Adipocyte (in vitro differentiated cells): ENCODE data around the gene KLC3.

Experiments used
- DNase-seq: peaks from one replicate; pipeline ENCODE4 v3.0.0-alpha.2; 2015; ENCODE audit warnings: low read depth
- H3K27me3 ChIP-seq: replicated peaks from 2 replicates; pipeline ENCODE4 v1.7.0; 2013; ENCODE audit warnings: mild to moderate bottlenecking, low read length, moderate library complexity; ENCODE audit not compliant: control insufficient read depth, insufficient read depth
- H3K36me3 ChIP-seq: 2 replicates; pipeline ENCODE4 v1.7.0; 2013; ENCODE audit warnings: low read length, mild to moderate bottlenecking, moderate library complexity; ENCODE audit not compliant: control insufficient read depth, insufficient read depth, severe bottlenecking
- H3K4me1 ChIP-seq: 2 replicates; pipeline ENCODE4 v1.7.0; 2013; ENCODE audit warnings: mild to moderate bottlenecking, low read length, moderate library complexity; ENCODE audit not compliant: control insufficient read depth, insufficient read depth
- H3K4me3 ChIP-seq: 2 replicates; pipeline ENCODE4 v1.7.0; 2013; ENCODE audit warnings: mild to moderate bottlenecking, low read length, moderate library complexity
- H3K9ac ChIP-seq: 2 replicates; pipeline ENCODE4 v1.7.0; 2013; ENCODE audit warnings: mild to moderate bottlenecking, low read length, moderate library complexity
- H3K9me3 ChIP-seq: 2 replicates; pipeline ENCODE4 v1.7.0; 2013; ENCODE audit warnings: mild to moderate bottlenecking, low read length, moderate library complexity; ENCODE audit not compliant: control insufficient read depth

The KLC3 gene

DNA sequence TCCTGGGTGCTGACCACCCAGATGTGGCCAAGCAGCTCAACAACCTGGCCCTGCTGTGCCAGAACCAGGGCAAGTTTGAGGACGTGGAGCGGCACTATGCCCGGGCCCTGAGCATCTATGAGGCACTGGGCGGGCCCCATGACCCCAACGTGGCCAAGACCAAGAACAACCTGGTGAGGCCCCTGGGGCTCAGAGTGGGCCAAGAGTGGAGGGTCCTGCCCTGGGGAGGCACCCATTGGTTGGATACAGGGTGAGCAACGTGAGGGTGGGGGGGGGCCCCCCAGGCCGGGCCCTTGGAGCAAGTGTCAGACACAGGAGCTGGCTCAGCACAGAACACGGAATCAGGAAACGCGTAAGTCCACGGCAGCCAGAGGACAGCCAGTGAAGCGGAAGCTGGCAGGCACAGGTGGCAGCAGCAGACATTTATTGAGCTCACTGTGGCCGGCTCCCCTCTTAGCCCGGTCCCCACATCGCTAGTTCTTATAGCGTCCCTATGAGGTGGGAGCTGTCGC lies 8.9 kb downstream of the KLC3 start:
- Histone ChIP-seq H3K4me1 (no peaks in the 10 kb centered on the region), H3K4me3 (no peak overlapping the region), H3K9ac (no peak overlapping the region), H3K36me3 (peaks cover 26% of the 10 kb centered on the region), H3K27me3 (peaks cover 9% of the 10 kb centered on the region), H3K9me3 (no peaks in the 10 kb centered on the region)
- DNase-seq, result no peak

DNA sequence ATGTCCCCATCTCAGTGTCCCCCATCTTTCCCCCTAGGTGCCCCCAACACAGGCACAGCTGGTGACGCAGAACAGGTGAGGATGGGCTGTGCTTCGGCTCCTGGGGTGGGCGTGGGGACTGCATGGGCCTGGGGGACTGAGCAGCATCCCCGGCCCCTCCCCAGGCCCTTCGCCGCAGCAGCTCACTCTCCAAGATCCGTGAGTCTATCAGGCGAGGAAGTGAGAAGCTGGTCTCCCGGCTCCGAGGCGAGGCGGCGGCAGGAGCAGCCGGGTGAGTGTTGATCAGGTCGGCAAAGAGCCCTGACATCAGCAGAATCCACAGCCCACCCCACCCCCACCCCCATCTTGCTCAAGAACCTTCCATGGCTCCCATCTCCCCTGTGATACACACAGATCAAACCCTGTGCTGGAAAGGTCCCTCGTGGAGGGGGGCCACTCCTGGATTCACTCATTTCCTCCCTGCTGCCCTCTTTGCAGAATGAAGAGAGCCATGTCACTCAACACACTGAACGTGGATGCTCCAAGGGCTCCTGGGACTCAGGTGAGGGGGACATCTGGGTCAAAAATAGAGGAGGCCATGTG lies 10.0 kb downstream of the KLC3 start:
- H3K4me3 ChIP-seq, result no peak overlapping the region
- no peaks in the 10 kb centered on the region for H3K9me3 ChIP-seq
- H3K4me1 ChIP-seq, result no peaks in the 10 kb centered on the region
- H3K27me3 ChIP-seq, result peaks cover 6% of the 10 kb centered on the region
- peaks cover 35% of the 10 kb centered on the region for H3K36me3 ChIP-seq
- no peak overlapping the region for H3K9ac ChIP-seq
- no peak for DNase-seq

DNA sequence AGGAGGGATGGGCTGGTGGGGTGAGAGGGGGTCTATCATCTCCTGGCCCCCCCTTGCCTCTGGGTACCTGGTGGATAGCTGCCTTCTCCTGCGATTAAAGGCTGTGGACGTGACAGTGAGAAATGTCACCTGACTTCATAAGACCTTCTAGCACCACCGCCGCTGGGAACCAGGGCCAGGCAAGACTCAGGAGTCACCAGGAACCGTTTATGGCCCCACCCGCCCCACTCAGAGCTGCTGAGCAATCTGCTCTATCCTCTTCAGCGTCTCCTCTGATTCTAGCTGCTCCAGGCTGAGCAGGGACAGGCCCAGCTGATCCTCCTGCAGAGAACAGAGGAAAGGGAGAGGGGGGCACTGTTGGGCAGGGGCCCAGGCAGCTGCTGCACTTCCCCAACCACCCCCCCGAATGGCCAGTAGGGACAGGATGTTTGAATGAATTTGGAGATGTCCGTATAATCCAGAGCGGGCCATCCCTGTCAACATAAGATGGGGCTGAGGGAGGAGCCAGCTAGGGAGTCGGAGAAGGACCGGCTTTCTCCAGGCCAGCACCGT lies 10.9 kb downstream of the KLC3 start:
- peaks cover 6% of the 10 kb centered on the region for H3K27me3 ChIP-seq
- no peak for DNase-seq

DNA sequence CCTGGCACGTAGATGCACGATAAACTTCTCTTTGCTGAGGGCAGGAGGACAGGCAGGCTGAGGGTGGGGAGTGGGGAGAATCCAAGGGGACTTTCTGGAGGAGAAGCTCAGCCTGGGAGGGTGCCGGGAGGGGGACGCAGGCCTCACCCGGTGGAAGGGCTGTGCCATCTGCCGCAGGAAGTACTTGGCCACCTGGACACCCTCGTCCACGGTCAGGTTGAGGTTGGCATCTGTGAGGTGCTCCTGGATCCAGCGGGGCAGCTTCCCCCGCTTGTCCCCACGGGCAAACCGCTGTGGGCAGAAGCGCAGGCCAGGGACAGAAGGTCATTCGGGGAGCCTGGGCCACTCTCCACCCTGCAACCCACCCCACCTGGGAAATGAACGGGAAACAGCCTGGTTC lies 11.5 kb downstream of the KLC3 start:
- no peaks in the 10 kb centered on the region for H3K4me1 ChIP-seq
- H3K9me3 ChIP-seq, result no peaks in the 10 kb centered on the region
- peaks cover 6% of the 10 kb centered on the region for H3K27me3 ChIP-seq
- H3K4me3 ChIP-seq, result no peak overlapping the region
- H3K36me3 ChIP-seq, result peaks cover 46% of the 10 kb centered on the region
- no peak for DNase-seq
- no peak overlapping the region for H3K9ac ChIP-seq

More for the DNA sequence above, 10.9 kb downstream of the KLC3 start:
- Histone ChIP-seq H3K9me3 (no peaks in the 10 kb centered on the region), H3K4me1 (no peaks in the 10 kb centered on the region), H3K9ac (no peak overlapping the region), H3K36me3 (peaks cover 41% of the 10 kb centered on the region), H3K4me3 (no peak overlapping the region)

DNA sequence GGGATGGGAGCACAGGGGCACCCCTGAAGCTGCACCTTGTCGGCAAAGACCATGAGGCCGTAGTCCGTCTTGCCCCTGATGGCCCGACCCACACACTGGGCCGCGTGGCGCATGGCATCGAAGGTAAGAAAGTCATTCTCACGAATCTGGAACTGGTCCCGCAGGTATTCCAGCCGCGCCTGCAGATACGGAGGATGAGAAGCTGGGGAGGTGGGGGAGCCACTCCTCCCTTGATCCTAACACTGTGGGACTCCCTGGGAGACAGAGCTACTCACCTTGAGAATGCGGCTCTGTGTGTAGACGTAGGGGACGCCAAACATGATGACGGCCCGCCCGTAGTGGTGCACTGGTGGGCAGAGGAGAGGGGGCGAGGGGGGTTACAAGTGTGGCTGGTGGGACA lies 11.9 kb downstream of the KLC3 start:
- H3K27me3 ChIP-seq, result peaks cover 4% of the 10 kb centered on the region
- no peaks in the 10 kb centered on the region for H3K9me3 ChIP-seq
- H3K36me3 ChIP-seq, result peaks cover 46% of the 10 kb centered on the region

DNA sequence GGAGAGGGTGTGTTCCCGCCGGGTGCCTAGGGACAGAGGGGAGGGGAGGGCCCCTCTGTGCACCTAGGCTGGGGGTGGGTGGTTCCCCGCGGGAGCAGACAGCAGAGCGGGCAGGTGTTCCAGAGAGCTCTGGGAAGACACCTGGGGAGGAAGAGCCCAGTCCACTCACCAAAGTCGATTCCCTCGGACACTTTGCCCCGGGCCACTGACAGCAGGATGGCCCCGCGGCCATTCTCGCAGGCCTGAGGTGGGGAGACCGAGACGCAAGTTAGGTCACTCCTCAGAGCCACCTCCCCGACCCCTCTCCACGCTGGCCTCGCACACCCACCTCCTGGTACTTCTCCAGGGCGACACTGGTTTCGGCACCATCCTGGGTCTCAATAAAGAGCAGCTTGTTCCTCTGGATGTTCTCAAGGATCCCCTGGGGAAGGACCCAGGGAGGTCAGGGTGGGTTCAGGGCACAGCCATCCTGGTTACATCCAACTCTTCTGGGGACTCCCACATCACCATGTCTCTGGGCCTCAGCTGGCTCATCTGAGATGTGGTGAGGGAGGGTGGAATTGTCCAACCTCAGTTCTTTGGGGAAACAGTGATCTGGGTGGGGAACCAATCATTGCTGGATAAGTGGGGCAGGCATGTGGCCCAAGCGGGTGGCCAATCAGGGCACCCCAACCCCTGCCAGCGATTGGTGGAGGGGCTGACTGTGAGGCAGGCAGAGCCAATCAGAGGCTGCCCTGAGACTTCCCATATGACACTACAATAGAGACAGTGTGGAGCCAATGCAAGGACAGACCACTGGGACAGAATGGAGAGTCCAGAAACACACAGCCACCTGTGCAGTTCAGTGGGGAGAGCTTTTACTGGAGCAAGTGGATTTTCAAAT lies 12.6 kb downstream of the KLC3 start:
- H3K36me3 ChIP-seq, result peaks cover 46% of the 10 kb centered on the region
- H3K4me3 ChIP-seq, result no peak overlapping the region
- no peak for DNase-seq

More for the DNA sequence above, 11.9 kb downstream of the KLC3 start:
- no peaks in the 10 kb centered on the region for H3K4me1 ChIP-seq
- H3K9ac ChIP-seq, result no peak overlapping the region
- no peak overlapping the region for H3K4me3 ChIP-seq
- no peak for DNase-seq

DNA sequence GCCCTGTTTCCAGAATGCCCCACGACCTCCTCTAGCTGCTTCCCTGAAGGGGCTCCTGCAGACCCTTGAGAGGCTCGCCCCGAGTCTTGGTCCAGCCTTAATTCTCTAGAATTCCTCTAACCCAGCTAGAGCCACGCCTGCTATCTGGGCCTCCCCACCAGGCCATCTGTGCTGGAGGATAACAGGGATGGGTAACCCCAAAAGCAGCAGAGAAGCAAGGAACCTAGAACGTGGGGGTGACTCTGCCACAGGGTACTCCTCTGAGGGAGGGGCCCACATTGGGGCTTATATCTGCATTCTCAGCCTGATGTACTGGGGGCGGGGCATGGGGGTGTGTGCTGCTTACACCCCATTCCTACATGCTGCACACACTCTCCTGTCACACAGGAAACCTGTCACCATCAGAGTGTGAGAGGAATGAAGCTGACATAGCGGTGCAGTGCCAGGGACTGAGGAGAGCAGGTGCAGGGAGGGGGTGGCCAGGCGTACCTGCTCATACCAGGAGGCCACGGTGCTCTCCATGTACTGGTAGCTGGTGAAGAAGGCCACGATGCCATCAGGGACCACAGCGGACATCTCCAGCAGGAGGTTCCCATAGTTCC lies 13.8 kb downstream of the KLC3 start:
- peaks cover 54% of the 10 kb centered on the region for H3K36me3 ChIP-seq
- H3K27me3 ChIP-seq, result no peaks in the 10 kb centered on the region
- no peak overlapping the region for H3K4me3 ChIP-seq
- no peaks in the 10 kb centered on the region for H3K4me1 ChIP-seq
- H3K9ac ChIP-seq, result no peak overlapping the region
- DNase-seq, result no peak
- H3K9me3 ChIP-seq, result no peaks in the 10 kb centered on the region

More for the DNA sequence above, 12.6 kb downstream of the KLC3 start:
- H3K9me3 ChIP-seq, result no peaks in the 10 kb centered on the region
- H3K9ac ChIP-seq, result no peak overlapping the region
- no peaks in the 10 kb centered on the region for H3K27me3 ChIP-seq
- no peaks in the 10 kb centered on the region for H3K4me1 ChIP-seq

DNA sequence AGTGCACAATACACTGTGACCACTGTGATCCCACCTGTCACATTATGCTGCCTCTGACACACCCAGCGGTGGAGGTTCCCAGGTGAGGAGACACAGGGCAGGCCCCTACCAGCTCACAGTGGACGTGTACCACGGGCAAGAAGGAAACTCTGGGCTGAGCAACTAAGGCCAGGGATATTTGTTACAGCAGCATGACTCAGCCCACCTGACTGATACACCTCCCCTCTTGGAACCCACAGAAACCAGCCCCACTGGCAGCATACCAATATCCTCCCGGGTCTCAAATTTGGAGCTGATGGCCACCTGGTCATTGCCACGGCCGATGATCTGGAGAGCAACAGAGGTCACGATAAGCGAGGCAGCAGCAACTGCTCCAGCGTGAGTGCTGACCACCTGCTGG lies 14.9 kb downstream of the KLC3 start:
- Histone ChIP-seq H3K9me3 (no peaks in the 10 kb centered on the region), H3K27me3 (no peaks in the 10 kb centered on the region), H3K4me3 (no peak overlapping the region), H3K36me3 (peaks cover 57% of the 10 kb centered on the region), H3K9ac (no peak overlapping the region), H3K4me1 (no peaks in the 10 kb centered on the region)
- no peak for DNase-seq

DNA sequence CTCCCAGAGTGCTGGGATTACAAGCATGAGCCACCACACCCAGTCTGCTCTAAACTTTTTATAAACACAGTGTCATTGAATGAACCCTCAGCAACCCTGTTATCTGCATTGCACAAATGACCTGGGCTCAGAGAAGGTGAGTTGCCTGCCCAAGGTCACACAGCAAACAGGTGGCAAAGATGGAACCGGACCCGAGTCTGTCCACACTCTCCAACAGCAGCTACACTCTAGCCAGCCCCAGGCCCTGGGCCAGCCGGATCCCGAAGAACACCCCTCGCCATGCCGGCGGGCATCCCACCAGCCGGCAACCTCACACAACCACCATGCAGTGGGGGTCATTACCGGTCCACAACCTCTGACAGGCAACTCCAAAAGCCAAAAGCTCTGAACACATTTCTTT lies 15.4 kb downstream of the KLC3 start:
- no peak overlapping the region for H3K9ac ChIP-seq
- H3K9me3 ChIP-seq, result no peaks in the 10 kb centered on the region
- DNase-seq, result no peak
- no peaks in the 10 kb centered on the region for H3K27me3 ChIP-seq
- H3K4me3 ChIP-seq, result no peak overlapping the region
- H3K4me1 ChIP-seq, result no peaks in the 10 kb centered on the region
- peaks cover 57% of the 10 kb centered on the region for H3K36me3 ChIP-seq

GRCh38 chr19:45356760-45357444 lies 16.4 kb downstream of the KLC3 start:
- no peak for DNase-seq
- H3K36me3 ChIP-seq, result peaks cover 66% of the 10 kb centered on the region
- H3K4me3 ChIP-seq, result no peak overlapping the region
- H3K27me3 ChIP-seq, result no peaks in the 10 kb centered on the region
- H3K9me3 ChIP-seq, result no peaks in the 10 kb centered on the region
- H3K4me1 ChIP-seq, result no peaks in the 10 kb centered on the region
- H3K9ac ChIP-seq, result no peak overlapping the region

GRCh38 chr19:45357445-45357783 lies 16.9 kb downstream of the KLC3 start:
- no peak for DNase-seq
- H3K36me3 ChIP-seq, result peaks cover 65% of the 10 kb centered on the region
- no peak overlapping the region for H3K4me3 ChIP-seq
- no peaks in the 10 kb centered on the region for H3K9me3 ChIP-seq
- H3K9ac ChIP-seq, result no peak overlapping the region
- no peaks in the 10 kb centered on the region for H3K27me3 ChIP-seq
- H3K4me1 ChIP-seq, result no peaks in the 10 kb centered on the region
